ENCODE data around the gene FDXR. TPM values are rescaled to one million over a fixed set of nuclear protein-coding genes. Genes with fewer than 3 reads are reported as not detected.
A peak's percentile ranks its signal among the peaks of the same experiment; 100 is the strongest.

Gene FDXR
- total and polyA plus RNA-seq, 9 of the 15 experiments (the other 6 are each of a cell fraction or from before 2014, with no cell fraction given) = 0.89 to 70.7 (median 30.9) TPM

DNA sequence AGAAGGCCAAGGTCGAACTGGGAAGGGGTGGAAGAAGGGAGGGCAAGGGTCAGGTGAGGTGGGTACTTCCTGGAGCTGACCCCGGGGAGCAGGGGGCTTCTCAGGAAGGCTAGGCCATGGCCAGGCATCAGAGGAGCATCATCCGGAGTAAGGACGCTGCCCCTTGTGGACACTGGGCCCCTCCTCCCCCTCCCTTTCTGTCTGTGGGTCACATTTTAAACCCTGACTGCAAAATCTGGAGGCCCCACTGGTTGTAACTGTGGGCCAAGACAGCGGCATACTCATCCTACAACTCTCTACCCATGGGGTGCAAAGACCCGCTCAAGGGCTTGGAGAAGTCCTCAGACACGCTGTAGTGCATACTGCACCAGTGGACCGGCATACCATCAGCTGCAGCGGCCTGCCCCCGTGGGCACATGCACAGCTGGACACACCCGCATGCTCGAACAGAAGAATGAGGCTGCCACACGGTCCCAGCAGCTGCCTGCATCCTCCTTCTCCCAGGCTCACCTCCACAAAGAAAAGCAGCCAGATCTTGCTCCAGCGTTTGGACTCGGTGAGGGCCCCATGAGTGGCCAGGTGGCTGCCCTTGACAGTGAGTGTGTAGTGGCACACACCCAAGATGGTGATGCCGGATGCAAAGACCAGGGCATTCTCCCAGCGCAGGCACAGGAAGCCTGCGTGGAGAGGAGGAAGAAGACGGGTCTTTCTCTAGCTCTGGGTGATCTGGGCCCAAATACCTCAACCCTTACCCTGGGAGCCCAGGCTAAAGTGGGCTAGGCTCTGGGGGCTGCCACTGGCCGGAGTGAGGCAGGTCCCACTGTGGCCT is 19.4 kb upstream of the FDXR start:
- POLR2A ChIA-PET = interaction anchor here (0.6 kb wide), 1 partner anchor 250 kb away, joined by 3 read pairs; no protein-coding TSS in a partner anchor

DNA sequence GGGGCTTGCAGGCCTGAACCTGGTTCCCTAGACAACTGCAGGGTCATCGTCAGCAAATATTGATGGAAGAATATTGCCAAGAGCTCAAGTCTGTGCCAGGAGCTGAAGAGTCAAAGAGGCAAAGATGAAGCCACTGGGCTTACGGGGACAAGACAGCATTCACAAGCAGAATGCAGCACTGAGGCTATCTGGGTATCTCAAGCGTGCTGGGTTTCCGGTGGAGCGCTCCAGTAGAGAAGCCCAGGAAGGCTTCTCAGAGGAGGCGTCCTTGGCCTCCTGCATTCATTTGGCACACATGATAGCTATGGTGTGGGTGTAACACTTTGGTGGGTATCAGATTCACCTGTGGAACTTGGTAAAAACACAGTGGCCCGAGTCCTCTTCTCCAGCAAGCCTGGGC is 17.8 kb upstream of the FDXR start:
- in situ Hi-C loops (cut with MboI) = no loop called here
- Histone ChIP-seq H3K4me2 (ENCODE audit: insufficient read depth, low read length) (no peak overlapping the region), H3K79me2 (ENCODE audit: control insufficient read depth, insufficient read depth, low read length) (no peaks in the 10 kb centered on the region), H3K27me3 (ENCODE audit: control insufficient read depth in 2 of 2, insufficient read depth in 2 of 2, low read length in 2 of 2) (peaks cover 13 to 28% of the 10 kb centered on the region in 2 experiments; a peak in 4 of 5 replicates), H3K4me1 (replicated peaks in 1 of 2; ENCODE audit: control insufficient read depth in 2 of 2, insufficient read depth in 2 of 2, low read length in 2 of 2) (peaks cover 0 to 25% of the 10 kb centered on the region in 2 experiments; a peak in 2 of 5 replicates), H3K9ac (ENCODE audit: insufficient read depth in 1 of 2, low read depth in 2 of 2, low read length in 2 of 2) (no peak overlapping the region), H3K4me3 (no peak overlapping the region), H3K9me3 (replicated peaks; ENCODE audit: control insufficient read depth, insufficient read depth, low read depth, low read length) (no peaks in the 10 kb centered on the region), H3K27ac (ENCODE audit: extremely low read depth, low read depth, low read length) (no peak overlapping the region), H4K20me1 (replicated peaks; ENCODE audit: control insufficient read depth, insufficient read depth, low read length) (no peaks in the 10 kb centered on the region; the same call in 1 of the 2 replicates), H3K36me3 (ENCODE audit: control insufficient read depth, insufficient read depth, low read length) (no peaks in the 10 kb centered on the region), H2AFZ (ENCODE audit: low read depth, low read length) (no peak overlapping the region), H3K9me1 (ENCODE audit: control insufficient read depth, insufficient read depth, low read length) (no peaks in the 10 kb centered on the region)
- no TSS peak for BruUV-seq (replicated peaks)
- ATAC-seq (no peak), DNase-seq (ENCODE audit: extremely low read depth in 1 of 4, low spot score in 3 of 4) (no peak), FAIRE-seq (no peak)
- 59% methylated on average over 7 of the region's 7 CpGs for WGBS (ENCODE audit: insufficient coverage, low coverage, missing lambda C conversion rate)
- TF ChIP-seq ZNF274 (IDR thresholded peaks at IDR 0.05; ENCODE audit: borderline replicate concordance, low read depth, low read length) (no peak), PHTF2 (CRISPR knock-in tag; IDR thresholded peaks at IDR 0.05) (no peak), DACH1 (IDR thresholded peaks at IDR 0.05; ENCODE audit: partially characterized antibody) (no peak), NFIC (IDR thresholded peaks at IDR 0.05) (no peak), ZFP36 (IDR thresholded peaks at IDR 0.05; ENCODE audit: low read depth, low read length, partially characterized antibody) (peak; percentile 92), BRF2 (IDR thresholded peaks at IDR 0.05; ENCODE audit: borderline replicate concordance, insufficient read depth, insufficient read length) (no peak)
- TF ChIP-seq, protein P1, sequence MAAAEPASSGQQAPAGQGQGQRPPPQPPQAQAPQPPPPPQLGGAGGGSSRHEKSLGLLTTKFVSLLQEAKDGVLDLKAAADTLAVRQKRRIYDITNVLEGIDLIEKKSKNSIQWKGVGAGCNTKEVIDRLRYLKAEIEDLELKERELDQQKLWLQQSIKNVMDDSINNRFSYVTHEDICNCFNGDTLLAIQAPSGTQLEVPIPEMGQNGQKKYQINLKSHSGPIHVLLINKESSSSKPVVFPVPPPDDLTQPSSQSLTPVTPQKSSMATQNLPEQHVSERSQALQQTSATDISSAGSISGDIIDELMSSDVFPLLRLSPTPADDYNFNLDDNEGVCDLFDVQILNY (CRISPR knock-in tag; IDR thresholded peaks at IDR 0.05) = no peak
- CTCF ChIA-PET (ENCODE audit: low intra/inter-chr PET ratio) = no interaction called here
- intact Hi-C loops (cut with micrococcal nuclease) = no loop called here
- POLR2A ChIA-PET = interaction anchor here (0.6 to 1.3 kb wide), 3 partner anchors 17 to 23 kb away, joined by 4 to 6 read pairs (median 4); partner anchors contain the start of gene FDXR

More for the DNA sequence above, 19.4 kb upstream of the FDXR start:
- 46% methylated on average over 19 of the region's 20 CpGs for WGBS (ENCODE audit: insufficient coverage, low coverage, missing lambda C conversion rate)
- CTCF ChIA-PET (ENCODE audit: low intra/inter-chr PET ratio) = interaction anchor here (0.5 kb wide), 1 partner anchor 418 kb away, joined by 4 read pairs; no protein-coding TSS in a partner anchor
- no peak overlapping the region for H3K27ac ChIP-seq (ENCODE audit: extremely low read depth, low read depth, low read length)
- in situ Hi-C loops (cut with MboI) = no loop called here
- no peaks in the 10 kb centered on the region for H3K9me1 ChIP-seq (ENCODE audit: control insufficient read depth, insufficient read depth, low read length)
- H2AFZ ChIP-seq (ENCODE audit: low read depth, low read length) = no peak overlapping the region
- no peaks in the 10 kb centered on the region for H3K79me2 ChIP-seq (ENCODE audit: control insufficient read depth, insufficient read depth, low read length)
- DNase-seq (ENCODE audit: extremely low read depth in 1 of 4, low spot score in 3 of 4) = no peak
- no TSS peak for BruUV-seq (replicated peaks)
- no peak for TF ChIP-seq RAD51 (IDR thresholded peaks at IDR 0.05; ENCODE audit: borderline replicate concordance, low read depth)
- TF ChIP-seq RBM22 (IDR thresholded peaks at IDR 0.05; ENCODE audit: low read depth, low read length, poor library complexity, severe bottlenecking) = no peak
- no peak for TF ChIP-seq NRF1 (conservative IDR thresholded peaks at IDR 0.05 in 1 of 2, IDR thresholded peaks at IDR 0.05 in 1 of 2)
- TF ChIP-seq ZKSCAN1 (IDR thresholded peaks at IDR 0.05; ENCODE audit: low read depth, low read length) = no peak
- no peak for TF ChIP-seq ETS2 (tag; IDR thresholded peaks at IDR 0.05; ENCODE audit: borderline replicate concordance, poor library complexity, severe bottlenecking)
- no peak for TF ChIP-seq SRF (CRISPR knock-in tag; IDR thresholded peaks at IDR 0.05)
- H3K4me3 ChIP-seq = no peak overlapping the region
- H3K27me3 ChIP-seq (ENCODE audit: control insufficient read depth in 2 of 2, insufficient read depth in 2 of 2, low read length in 2 of 2) = peaks cover 21 to 44% of the 10 kb centered on the region in 2 experiments; a peak in 4 of 5 replicates
- H3K4me2 ChIP-seq (ENCODE audit: insufficient read depth, low read length) = no peak overlapping the region
- ATAC-seq = peak; percentile 32; the same call in 1 of the 3 replicates
- H3K9me3 ChIP-seq (replicated peaks; ENCODE audit: control insufficient read depth, insufficient read depth, low read depth, low read length) = no peaks in the 10 kb centered on the region
- no peak for FAIRE-seq
- intact Hi-C loops (cut with micrococcal nuclease) = no loop called here
- H3K9ac ChIP-seq (ENCODE audit: insufficient read depth in 1 of 2, low read depth in 2 of 2, low read length in 2 of 2) = no peak overlapping the region
- no peaks in the 10 kb centered on the region for H3K36me3 ChIP-seq (ENCODE audit: control insufficient read depth, insufficient read depth, low read length)
- H4K20me1 ChIP-seq (replicated peaks; ENCODE audit: control insufficient read depth, insufficient read depth, low read length) = peaks cover 5% of the 10 kb centered on the region; the same call in 1 of the 2 replicates
- peaks cover 0 to 25% of the 10 kb centered on the region in 2 experiments; a peak in 2 of 5 replicates for H3K4me1 ChIP-seq (replicated peaks in 1 of 2; ENCODE audit: control insufficient read depth in 2 of 2, insufficient read depth in 2 of 2, low read length in 2 of 2)
